ENCODE results near the gene PHF3.

Gene PHF3

GRCh38 chr6:63635588-63636517 is at the start of gene PHF3:
TSS of gene PHF3 (plus strand) at chr6:63635802. CDS start at chr6:63646552, 10,750 bp downstream.
- peak; percentile 90 for DNase-seq (ENCODE audit: low read depth)

GRCh38 chr6:63589952-63590411 is 45.6 kb upstream of the PHF3 start:
- no peak for DNase-seq (ENCODE audit: low read depth)

- DNase-seq (ENCODE audit: low read depth), result no peak
Observed at GRCh38 chr6:63592886-63593285, 42.7 kb upstream of the PHF3 start.

- no peak for DNase-seq (ENCODE audit: low read depth)
Observed at GRCh38 chr6:63597141-63598048, 38.2 kb upstream of the PHF3 start.

- DNase-seq (ENCODE audit: low read depth), result peak; percentile 53
Observed at GRCh38 chr6:63598049-63599036, 37.3 kb upstream of the PHF3 start.

GRCh38 chr6:63599243-63599642 is 36.4 kb upstream of the PHF3 start:
- DNase-seq (ENCODE audit: low read depth), result no peak

- no peak for DNase-seq (ENCODE audit: low read depth)
Observed at GRCh38 chr6:63600136-63600535, 35.5 kb upstream of the PHF3 start.

- DNase-seq (ENCODE audit: low read depth), result no peak
Observed at GRCh38 chr6:63609231-63609630, 26.4 kb upstream of the PHF3 start.

- DNase-seq (ENCODE audit: low read depth), result no peak
Observed at GRCh38 chr6:63610944-63611343, 24.7 kb upstream of the PHF3 start.

GRCh38 chr6:63611560-63611959 is 24.0 kb upstream of the PHF3 start:
- DNase-seq (ENCODE audit: low read depth), result no peak

GRCh38 chr6:63615590-63615989 is 20.0 kb upstream of the PHF3 start:
- no peak for DNase-seq (ENCODE audit: low read depth)

GRCh38 chr6:63624091-63624490 is 11.5 kb upstream of the PHF3 start:
- DNase-seq (ENCODE audit: low read depth), result no peak

- no peak for DNase-seq (ENCODE audit: low read depth)
Observed at GRCh38 chr6:63630466-63630865, 5.1 kb upstream of the PHF3 start.

GRCh38 chr6:63634630-63635029 is 972 bp upstream of the PHF3 start:
- DNase-seq (ENCODE audit: low read depth), result no peak

GRCh38 chr6:63635215-63635587 is 401 bp upstream of the PHF3 start:
- no peak for DNase-seq (ENCODE audit: low read depth)

- peak; percentile 41 for DNase-seq (ENCODE audit: low read depth)
Observed at GRCh38 chr6:63636518-63637021, 968 bp downstream of the PHF3 start.

- DNase-seq (ENCODE audit: low read depth), result no peak
Observed at GRCh38 chr6:63637865-63638445, 2.4 kb downstream of the PHF3 start.

- DNase-seq (ENCODE audit: low read depth), result no peak
Observed at GRCh38 chr6:63640062-63640461, 4.5 kb downstream of the PHF3 start.

GRCh38 chr6:63643862-63644261 is 8.3 kb downstream of the PHF3 start:
- DNase-seq (ENCODE audit: low read depth), result no peak

- no peak for DNase-seq (ENCODE audit: low read depth)
Observed at GRCh38 chr6:63644668-63645326, 9.2 kb downstream of the PHF3 start.
